ENCODE data around the gene TENT5C.

Gene TENT5C

DNA sequence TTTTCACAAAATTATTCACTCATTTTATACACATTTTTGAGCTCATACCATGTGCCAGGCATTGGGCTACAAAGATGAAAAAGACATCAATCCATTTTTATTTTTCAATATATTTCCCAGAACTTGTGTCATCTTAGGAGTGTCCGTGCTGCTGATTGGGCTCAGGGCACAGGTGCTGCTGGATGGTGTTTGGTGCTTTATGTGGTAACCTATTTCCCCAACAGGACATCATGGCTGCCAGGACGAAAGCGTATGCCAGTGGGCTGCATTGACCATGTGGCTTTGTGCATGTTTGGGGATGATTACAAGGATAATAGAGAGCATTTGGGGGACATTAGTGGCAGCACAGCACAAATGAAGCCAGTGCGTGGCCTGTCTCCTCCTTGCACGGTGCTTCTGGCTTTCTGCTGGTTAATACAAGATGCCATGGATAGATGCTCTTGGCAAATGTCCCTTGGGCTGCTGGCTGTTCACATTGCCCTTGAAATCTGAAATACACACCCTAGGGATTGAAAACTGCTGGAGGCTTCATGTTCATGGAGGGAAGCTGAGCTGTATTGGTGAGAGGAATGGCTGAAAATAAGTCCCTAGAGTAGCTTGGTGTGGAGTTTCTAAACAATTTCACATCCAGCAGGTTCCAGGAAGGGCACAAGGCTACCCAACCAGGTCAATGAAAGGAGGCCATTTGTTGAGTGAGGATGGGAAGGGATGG is 52.3 kb downstream of the TENT5C start:
- DNase-seq = no peak

DNA sequence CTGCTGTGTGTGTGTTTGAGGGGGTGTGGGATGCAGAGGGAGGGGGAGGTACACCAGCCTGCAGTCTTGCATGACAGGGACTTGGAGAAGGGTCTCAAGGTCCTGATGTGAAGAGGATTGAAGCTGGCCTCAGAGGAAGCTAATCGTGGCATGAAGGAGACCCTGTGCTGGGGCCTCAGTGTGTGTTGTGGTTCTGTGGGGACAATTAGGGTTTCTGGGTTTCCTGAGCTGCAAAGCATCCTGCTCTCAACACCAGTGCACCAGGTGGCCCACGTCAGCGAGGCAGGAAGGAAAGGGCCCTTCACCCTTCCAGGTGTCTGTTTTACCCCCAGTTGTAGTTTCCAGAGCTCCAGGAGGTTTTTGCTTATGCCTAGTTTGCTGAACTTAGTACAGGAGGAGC is 52.8 kb downstream of the TENT5C start:
- peak in 1 of 2 experiments; percentile 26 for DNase-seq

DNA sequence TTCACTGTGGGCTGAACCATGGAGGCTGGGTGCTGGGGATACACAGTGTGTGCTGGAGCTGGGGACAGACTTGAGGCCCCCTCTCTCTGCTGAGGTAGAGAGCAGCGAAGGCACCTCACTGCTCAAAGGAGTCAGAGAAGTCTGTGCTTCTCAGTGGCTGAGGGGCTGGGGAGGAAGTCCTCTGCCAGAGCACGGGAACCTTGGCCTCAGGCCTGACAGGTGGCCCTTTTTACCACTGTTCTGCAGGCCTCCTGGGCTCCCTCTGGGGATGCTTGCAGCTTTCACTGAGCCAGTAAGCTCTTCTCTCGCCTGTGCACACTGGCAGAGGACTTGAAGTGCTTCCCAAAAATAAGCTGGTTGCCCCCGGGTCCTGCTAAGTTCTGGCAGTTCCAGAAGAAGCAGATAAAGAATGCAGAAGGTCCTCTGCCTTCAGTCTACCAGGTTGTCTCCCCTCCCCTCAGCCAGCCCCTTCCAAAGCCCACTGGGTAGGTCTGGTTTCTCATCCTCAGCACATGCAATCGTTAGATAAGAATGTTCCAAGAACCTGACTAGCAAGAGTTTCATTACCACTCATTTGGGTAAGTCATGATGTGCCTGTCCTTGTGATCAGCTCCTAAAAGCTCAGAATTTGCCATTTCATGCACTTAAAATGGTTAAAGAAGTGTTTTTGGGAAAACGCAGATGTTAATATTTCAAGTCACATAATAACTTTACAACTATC is 53.9 kb downstream of the TENT5C start:
- no peak for DNase-seq

DNA sequence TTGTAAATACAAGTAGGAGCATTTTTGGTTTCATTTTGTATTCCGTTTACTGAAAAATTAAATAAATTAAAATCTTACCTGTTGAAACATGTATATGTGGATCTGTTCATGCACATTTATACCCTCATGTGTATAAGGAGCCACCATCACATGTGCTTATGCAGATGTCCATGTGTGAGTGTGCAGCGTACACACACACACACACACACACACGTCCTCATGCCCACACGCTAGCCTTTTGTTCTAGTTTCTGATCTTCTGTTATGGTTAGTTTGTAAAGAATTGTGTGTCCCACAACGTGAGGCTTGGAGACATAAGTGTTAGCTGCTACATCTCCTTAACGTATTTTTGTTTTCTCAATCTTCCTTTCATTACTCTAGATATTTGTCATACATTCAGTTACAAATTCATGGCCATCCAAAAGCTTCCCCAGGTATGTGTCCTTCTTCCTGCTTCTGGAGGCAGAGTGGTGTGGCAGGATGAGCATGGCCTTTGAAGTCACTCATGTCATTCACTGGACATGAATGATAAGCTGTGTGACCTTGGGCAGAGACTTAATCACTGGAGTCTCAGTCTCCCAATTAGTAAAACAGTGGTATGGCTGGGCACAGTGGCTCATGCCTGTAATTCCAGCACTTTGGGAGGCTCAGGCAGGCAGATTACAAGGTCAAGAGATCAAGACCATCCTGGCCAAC is 54.6 kb downstream of the TENT5C start:
- DNase-seq = no peak

DNA sequence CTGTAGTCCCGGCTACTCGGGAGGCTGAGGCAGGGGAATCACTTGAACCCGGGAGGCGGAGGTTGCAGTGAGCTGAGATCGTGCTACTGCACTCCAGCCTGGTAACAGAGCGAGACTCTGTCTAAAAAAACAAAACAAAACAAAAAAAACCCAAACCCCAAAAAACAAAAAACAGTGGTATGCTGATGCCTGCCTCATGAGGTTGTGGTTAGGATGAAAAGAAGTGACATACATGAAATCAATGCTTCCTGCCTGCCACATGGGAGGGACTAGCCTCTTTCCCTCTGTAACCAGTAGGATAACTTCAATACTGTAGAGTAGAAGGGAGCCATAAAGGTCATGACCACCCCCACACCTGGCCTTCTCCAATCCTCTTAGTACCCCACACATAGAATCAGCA is 55.2 kb downstream of the TENT5C start:
- no peak for DNase-seq

DNA sequence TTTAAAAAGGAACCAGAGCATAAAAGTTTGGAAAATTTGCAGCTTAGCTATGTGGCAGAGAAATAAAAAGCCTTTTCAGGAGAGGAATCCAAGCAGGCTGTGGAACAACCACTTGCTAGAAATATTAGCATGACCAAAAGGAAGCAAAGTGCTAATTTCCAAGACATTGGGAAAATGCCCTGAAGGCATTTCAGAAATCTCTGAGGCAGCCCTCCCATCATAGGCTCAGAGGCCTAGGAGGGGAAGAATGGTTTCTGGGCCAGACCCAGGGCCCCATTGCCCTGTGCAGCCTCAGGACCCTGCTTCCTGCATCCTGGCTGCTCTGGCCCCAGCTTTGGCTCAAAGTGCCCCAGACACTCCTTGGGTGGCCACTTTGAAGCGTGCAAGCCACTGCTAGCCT is 56.8 kb downstream of the TENT5C start:
- DNase-seq = no peak

DNA sequence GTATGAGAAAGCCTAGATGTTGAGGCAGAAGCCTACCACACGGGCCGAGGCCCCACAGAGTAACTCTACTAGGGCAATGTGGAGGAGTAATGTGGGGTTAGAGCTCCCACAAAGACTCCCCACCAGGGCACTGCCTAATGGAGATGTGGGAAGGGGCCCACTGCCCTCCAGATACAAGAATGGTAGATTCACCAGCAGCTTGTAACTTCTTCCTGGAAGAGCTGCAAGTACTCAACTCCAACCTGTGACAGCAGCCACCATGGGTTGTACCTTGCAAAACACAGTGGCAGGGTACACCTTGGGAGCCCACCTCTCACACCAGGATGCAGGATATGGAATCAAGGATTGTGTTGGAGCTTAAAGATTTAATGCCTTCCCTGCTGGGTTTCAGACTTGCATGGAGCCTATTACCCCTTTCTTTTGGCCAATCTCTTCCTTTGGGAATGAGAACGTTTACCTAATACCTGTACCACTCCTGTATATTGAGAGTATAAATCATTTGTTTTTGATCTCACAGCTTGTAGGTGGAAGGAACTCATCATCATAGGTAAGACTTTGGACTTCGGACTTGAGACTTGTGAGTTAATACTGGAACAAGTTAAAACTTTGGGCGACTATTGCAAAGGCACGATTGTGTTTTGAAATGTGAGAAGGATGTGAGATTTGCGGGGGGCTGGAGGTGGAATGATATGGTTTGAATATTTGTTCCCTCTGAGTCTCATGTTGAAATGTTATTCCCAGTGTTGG is 57.5 kb downstream of the TENT5C start:
- DNase-seq = no peak

DNA sequence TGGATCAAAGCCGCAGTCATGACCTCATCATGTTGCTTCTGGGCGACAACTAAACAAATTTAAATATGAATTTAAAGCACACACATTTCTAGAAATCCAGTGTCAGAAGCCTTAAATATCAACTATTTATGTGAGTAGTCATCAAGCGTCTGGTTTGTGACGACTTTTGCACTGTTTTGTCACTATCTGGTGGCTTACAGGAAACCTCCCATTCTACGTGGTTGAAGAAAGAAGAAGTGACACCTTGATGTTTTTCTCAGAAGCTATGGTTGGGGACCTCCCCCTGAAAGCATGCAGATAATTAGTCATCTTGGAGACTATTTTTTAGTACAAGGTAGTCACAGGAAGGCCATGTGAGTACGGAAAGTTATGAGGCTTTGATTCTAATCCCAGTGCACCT is 58.5 kb downstream of the TENT5C start:
- DNase-seq = peak; percentile 26 to 46

DNA sequence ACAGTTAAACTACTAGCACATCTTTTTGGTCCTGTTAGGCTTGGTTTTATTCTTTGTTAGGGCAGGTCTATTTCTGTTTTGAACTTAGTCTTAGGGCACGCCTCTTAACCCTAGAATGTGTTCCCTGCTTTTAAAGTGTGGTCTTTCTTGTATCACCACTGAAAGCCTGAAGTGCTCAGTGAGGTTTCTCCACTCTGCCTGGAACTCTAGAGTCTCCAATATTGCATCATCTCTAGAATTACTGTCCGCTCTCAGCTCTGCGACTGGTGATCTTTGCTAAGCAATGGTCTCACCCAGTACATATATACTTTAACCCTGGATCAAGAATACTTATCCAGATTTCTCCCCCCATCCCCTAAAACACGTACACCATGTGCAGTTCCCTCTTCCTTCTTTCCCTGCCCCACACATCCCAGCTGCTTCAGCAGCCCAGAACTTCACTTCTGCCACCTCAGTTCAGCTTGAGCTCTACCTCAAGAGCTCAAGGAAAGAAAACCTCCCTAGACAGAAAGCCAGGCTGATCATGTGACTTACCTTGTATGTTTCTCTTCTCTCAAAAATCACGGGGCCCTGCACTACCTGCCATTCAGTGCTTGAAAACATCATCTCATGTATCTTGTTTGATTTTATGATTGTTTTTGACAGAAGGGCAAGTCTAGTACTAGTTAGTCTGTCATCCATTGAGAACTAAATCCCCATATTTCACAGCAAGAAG is 59.9 kb downstream of the TENT5C start:
- DNase-seq = no peak

DNA sequence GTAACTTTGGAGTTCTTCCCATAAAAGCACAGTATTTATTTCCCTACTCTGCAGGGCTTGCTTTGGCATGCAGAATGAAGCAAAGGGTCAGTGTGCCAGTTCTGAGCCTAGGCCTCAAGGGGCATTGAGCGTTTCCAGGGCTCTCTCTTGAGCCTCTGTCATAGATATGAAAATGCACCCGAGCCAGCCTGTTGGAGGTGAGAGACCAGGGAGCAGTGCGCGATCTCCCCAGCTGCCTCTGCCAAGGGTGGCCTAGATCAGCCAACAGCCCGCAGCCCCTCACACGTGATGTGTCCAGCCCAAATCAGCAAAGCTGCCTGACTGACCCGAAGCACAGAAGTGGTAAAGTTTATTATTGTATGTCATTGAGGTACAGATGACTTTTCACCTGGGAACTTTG is 63.7 kb downstream of the TENT5C start:
- no peak for DNase-seq

DNA sequence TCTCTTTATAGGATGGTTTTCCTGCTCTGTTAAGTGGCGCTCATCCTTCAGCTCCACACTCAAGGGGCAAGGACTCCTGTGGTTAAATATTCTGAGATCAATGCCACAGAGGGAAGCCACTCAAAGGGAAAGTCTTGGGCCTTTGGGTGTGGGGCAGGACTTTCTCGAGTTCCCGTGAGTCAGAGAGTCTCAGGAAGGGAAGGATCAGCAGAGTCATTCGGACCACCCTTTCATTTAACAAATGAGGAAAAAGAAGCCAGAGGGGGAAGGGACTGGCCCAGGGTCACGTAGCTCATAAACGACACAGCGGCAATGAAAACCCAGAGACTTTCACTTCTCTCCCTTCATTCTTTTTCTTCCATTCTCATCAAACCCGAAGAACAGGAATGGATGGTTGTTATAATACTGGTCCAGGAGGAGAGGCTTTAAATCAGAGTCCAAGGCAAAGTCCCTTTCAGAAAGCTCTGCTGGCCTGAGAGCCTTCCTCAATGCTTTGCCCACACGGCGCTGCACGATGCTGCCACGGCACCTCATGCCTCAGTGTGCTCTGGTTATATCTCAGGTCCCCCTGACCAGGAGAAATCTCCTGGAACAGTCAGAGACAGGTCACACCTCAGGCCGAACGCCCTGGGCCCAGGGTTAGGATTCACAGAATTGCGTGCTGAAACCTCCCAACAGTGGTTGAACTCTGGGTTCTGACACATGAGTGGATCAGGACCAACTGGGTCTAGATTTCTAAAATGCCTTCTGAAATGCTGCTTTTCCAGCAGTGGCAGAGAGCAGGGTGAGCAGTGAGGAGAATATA is 65.3 kb downstream of the TENT5C start:
- DNase-seq = no peak

DNA sequence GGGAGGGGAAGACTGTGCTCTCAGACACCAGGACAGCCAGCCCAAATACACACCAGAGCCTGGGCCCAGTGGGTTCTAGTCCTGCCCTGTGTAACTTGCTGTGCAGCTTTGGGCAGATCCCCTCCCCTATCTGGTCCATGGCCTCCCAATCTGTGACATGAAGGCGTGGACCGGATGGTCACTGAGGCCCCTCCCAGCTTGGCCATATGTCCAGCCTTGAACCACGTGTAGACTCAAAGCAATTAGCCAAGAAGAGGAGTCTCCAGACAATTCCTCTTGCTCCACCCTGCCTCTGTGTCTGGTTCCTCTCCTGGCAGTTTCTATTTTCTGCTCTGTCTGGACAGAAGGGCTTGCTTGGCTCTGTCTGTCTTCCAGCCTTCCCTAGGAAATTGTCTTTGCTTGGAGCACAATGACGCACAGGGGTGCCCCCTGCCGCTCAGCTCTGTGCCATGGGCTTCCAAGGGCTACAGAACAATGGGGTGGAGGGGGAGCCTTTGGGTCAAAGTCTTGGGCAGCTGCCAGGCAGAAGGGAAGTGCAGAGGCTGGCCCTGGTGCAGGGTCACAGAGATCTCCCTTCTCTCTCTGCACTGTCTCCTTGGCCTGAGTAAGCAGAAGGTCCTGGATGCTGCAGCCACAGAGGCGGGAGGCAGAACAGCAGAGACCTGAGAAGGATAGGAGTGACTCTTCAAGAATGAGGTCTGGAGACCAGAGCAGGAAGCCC is 66.1 kb downstream of the TENT5C start:
- DNase-seq = no peak

DNA sequence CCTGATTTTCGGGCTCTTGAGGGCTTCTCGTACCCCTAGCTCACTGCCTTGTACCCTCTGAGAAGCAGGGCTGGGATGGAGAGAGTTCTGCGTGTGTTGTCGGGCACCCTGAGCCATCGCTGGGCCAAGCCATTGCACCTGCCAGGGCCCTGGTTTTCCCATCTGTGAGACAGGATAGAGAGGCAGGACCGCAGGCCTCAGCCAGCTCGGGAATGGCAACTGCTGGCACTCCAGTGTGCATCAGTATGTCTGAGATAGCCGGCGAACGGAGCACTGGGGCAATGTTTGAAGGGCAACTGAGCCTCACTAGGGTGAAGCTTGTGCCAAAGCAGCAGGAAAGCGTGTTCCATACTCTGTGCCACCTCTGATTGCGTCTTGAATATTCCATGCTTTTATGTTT is 66.9 kb downstream of the TENT5C start:
- no peak for DNase-seq

DNA sequence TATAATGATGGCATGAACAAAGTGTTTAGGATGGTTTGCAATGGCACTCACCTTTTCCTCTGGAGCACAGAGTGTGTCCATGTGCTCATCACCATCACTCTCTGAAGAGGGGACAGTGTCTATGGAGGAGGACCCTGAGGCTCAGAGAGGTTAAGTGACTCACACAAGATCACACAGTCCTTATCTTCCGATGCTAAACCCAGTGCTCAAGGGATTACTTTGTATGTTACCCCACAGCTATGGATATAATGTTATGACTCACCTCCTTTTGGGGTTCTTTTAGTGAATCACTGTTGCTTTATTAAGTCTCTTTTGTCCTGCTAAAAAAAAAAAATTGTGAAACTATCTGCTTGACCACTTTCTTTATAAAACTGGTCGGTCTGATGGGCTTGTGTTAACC is 67.6 kb downstream of the TENT5C start:
- no peak for DNase-seq

DNA sequence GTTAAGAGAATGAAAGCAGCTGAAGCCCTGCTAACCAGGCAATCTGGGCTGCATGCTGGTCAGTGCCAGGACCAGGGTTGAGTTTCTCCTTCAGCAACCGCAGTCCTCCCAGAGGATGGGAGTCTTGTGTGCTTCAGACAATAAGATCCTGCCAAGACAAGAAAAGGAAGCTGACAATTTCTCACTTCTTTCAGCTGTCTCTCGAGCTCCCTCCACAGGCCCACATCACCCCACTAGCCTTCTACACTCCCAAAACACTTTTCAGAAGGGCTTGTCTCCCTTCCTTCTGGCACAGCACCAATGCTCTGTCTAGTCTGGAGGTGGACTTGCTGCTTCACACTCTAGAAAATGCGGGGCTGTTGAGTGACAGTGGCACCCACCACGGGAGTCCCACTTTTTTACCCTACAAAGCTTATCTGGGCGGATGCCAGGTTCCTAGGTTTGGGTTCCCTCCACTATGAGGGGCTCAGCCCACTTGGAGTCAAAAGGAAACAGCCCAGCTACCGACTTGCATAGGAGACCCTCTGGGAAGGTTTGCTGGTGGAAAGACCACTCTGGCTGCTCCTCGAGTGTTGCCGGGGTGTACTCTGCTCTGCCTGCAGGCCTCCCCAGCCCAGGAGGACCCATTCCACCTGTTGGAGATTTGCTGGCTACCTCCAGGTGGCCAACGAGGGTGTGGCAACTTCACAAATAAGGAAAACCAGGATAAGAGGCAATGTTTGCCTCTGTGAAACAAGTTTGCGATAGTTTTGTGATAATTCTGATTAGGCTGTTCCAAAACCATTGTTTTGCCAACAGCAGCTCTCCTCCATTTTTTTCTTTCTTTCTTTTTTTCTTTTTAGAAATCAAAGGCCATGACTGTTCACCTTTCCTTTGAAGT is 68.9 kb downstream of the TENT5C start:
- peak; percentile 39 to 52 for DNase-seq

DNA sequence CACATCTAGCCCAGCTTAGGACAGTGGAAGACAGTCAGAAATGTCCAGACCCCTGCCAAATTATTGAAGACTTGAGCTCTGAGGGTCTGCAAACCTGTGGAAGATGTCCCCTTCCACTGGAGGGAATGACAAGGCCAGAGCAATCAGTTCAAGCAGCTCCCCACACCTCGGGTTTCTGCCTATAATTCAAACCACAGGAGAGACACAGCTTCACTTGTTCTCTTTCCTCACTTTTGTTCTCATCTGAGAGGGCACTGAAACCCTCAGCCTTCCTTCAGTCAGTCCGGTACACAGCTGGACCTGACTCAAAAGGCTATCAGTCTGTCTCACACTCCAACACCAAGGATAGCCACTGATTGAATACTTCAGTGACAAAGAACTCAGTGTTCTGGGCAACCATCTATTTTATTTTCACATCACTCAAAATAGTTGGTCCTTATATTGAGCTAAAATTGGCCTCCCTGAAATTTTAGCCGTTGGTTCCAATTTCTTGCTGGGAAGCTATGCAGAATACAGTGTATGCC is 70.1 kb downstream of the TENT5C start:
- DNase-seq = no peak

DNA sequence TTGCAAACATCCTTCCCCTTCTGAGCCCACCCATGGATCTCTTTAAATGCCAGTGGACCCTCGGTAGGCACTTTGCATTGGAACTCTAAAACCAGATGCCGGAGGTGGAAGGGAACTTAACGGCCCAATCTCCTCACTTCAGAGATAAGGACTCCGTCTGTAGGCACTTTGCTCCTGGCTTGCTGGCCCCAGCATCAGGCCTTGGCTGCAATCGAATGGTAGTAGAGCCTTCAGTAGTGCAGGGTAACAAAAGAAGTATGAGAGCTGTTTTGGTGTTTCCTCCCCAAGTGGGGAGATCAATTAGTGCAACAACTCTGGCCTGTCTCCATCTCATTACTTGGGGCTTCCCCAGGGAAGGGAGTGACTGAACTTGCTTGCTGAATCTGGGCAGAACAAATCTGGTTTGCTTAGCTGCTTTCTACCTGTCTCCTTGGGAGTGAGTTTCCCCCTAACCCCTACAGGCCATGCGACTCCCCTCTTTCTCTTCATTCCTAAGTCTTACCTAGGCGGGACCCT is 70.8 kb downstream of the TENT5C start:
- DNase-seq = no peak

Data from activated CD4-positive, alpha-beta T cell treated with anti-CD3 and anti-CD28 coated beads, Interleukin-2, amount 50 U/mL, for 4 hours (primary cell).